K562 (cell line): ENCODE data around the gene IMPACT. TPM values are rescaled to one million over a fixed set of nuclear protein-coding genes. Genes with fewer than 3 reads are reported as not detected.

ENCODE experiments used
- ATAC-seq: fragments of 200-7000 bp; cut with Tn5 transposase; 3 replicates; pipeline ENCODE4 v1.9.1; 2020; ENCODE audit warnings: moderate library complexity
- BruUV-seq: library from RNA; stranded (reverse); fragments of 400-500 nt; replicated peaks from 2 replicates; lab custom pipeline; 2021; lab: Mats Ljungman, UMichigan
- CTCF ChIA-PET: fragments of 300-600 bp; formaldehyde crosslinking; extraction: SDS; loops from one replicate; lab custom pipeline; 2021; ENCODE audit warnings: low intra/inter-chr PET ratio; lab: Yijun Ruan, JAX
- POLR2A ChIA-PET: fragments of 300-600, 350-650 bp; sonication (Branson Sonifier 250); formaldehyde crosslinking; extraction: SDS; loops from one replicate; lab custom pipeline; 2021; ENCODE audit warnings: antibody characterized with exemption, inconsistent platforms; lab: Yijun Ruan, JAX
- DNase-seq, 4 experiments: peaks; one replicate each; pipeline versions ENCODE4 v3.0.0 to v3.0.0-alpha.2; 2011 to 2018; ENCODE audit warnings: low spot score in 3 of 4, mixed read lengths in 3 of 4; ENCODE audit errors: extremely low read depth in 1 of 4
- FAIRE-seq: peaks from 2 replicates; lab custom pipeline; 2011; peaks lifted over from hg19 to GRCh38; lab: Jason Lieb, UNC
- H2AFZ ChIP-seq: 2 replicates; pipeline ENCODE4 v1.6.0; 2011; ENCODE audit warnings: low read depth, low read length, control low read depth, inconsistent platforms
- H3K27ac ChIP-seq: fragments of 200-600 bp; 3 replicates; pipeline ENCODE4 v1.8.0; 2011; ENCODE audit warnings: low read depth, mild to moderate bottlenecking, control low read depth, inconsistent platforms, low read length, moderate library complexity, mixed read lengths; ENCODE audit errors: extremely low read depth
- H3K27me3 ChIP-seq, 2 experiments: fragments of 300-600 bp in 1 of 2; 2 replicates in 1 of 2; 3 replicates in 1 of 2; pipeline versions ENCODE4 v1.6.0 to v1.8.0; 2011; ENCODE audit warnings: inconsistent platforms in 2 of 2, low read length in 2 of 2, mild to moderate bottlenecking in 1 of 2, mixed read lengths in 1 of 2, moderate library complexity in 1 of 2; ENCODE audit not compliant: control insufficient read depth in 2 of 2, insufficient read depth in 2 of 2
- H3K36me3 ChIP-seq: fragments of 300-600 bp; 3 replicates; pipeline ENCODE4 v1.8.0; 2011; ENCODE audit warnings: mild to moderate bottlenecking, low read length, inconsistent platforms; ENCODE audit not compliant: control insufficient read depth, insufficient read depth
- H3K4me1 ChIP-seq, 2 experiments: fragments of 200-600 bp in 1 of 2; replicated peaks in 1 of 2; 2 replicates in 1 of 2; 3 replicates in 1 of 2; pipeline versions ENCODE4 v1.5.1 to v1.8.0; 2011; ENCODE audit warnings: inconsistent platforms in 2 of 2, low read length in 2 of 2, mild to moderate bottlenecking in 1 of 2, mixed read lengths in 1 of 2, moderate library complexity in 1 of 2; ENCODE audit not compliant: control insufficient read depth in 2 of 2, insufficient read depth in 2 of 2
- H3K4me2 ChIP-seq: 2 replicates; pipeline ENCODE4 v1.6.1; 2011; ENCODE audit warnings: low read length, control low read depth, inconsistent platforms, mixed read lengths; ENCODE audit not compliant: insufficient read depth
- H3K4me3 ChIP-seq: fragments of 200-600 bp; sonication (generic), shearing (Covaris generic); 2 replicates; pipeline ENCODE4 v1.5.1; 2016; ENCODE audit warnings: control low read depth, inconsistent platforms
- H3K79me2 ChIP-seq: fragments of 200-600 bp; 3 replicates; pipeline ENCODE4 v1.8.0; 2011; ENCODE audit warnings: low read length, inconsistent platforms; ENCODE audit not compliant: control insufficient read depth, insufficient read depth
- H3K9ac ChIP-seq, 2 experiments: 2 replicates each; pipeline versions ENCODE4 v1.6.0 to v1.6.1; 2011; ENCODE audit warnings: low read depth in 2 of 2, low read length in 2 of 2, control low read depth in 1 of 2, inconsistent platforms in 1 of 2, mild to moderate bottlenecking in 1 of 2, mixed read lengths in 1 of 2; ENCODE audit not compliant: insufficient read depth in 1 of 2
- H3K9me1 ChIP-seq: one replicate; pipeline ENCODE4 v1.6.0; 2011; ENCODE audit warnings: inconsistent platforms, mild to moderate bottlenecking, low read length, moderate library complexity; ENCODE audit not compliant: control insufficient read depth, insufficient read depth
- H3K9me3 ChIP-seq: replicated peaks from 2 replicates; pipeline ENCODE4 v1.5.1; 2011; ENCODE audit warnings: low read depth, low read length, inconsistent platforms; ENCODE audit not compliant: control insufficient read depth, insufficient read depth
- H4K20me1 ChIP-seq: replicated peaks from 2 replicates; pipeline ENCODE4 v1.6.1; 2011; ENCODE audit warnings: low read length, inconsistent platforms, mixed read lengths; ENCODE audit not compliant: control insufficient read depth, insufficient read depth
- ZBTB49 ChIP-seq: sonication (generic); formaldehyde crosslinking; IDR thresholded peaks from 2 replicates; pipeline ENCODE4 v1.8.0; 2022; ENCODE audit warnings: missing genetic modification reagents, mild to moderate bottlenecking, borderline replicate concordance
- ZNF23 ChIP-seq: fragments of 250-450 bp; sonication (Bioruptor Pico); IDR thresholded peaks from 2 replicates; pipeline ENCODE4 v1.4.0; 2020; ENCODE audit warnings: mild to moderate bottlenecking
- WGBS: fragments of 100-300 bp; shearing (Covaris generic); methylation state at CpG from one replicate; pipeline ENCODE4 v1.1.6; 2016; ENCODE audit warnings: low coverage, mixed read lengths; ENCODE audit not compliant: insufficient coverage; ENCODE audit errors: missing lambda C conversion rate; 5-methylcytosine and 5-hydroxymethylcytosine counted together
- in situ Hi-C: fragments of 300-500 bp; cut with MboI; formaldehyde crosslinking; loops from 4 replicates; pipeline ENCODE4 v1.15.0; 2018; ENCODE audit warnings: inconsistent platforms, mixed read lengths
- intact Hi-C: fragments of 100-400 bp; cut with micrococcal nuclease; formaldehyde crosslinking; loops from 2 replicates; pipeline ENCODE4 v1.14.2; 2022
- polyA plus RNA-seq, 8 experiments: library from polyadenylated mRNA; depleted of rRNA in 4 of 8; stranded (reverse) in 5 of 8; unstranded in 3 of 8; fragments of >200 nt; fragmentation: Nextera tagmentation in 2 of 8; fragmentation: Illumina TruSeq in 1 of 8; extraction: Ambion mirVana in 2 of 8; extraction: Trizol in 1 of 8; gene quantifications; 2 replicates each; pipeline versions ENCODE4 v1.2.1 to v1.2.3, GENCODE V29; 2011 to 2014; ENCODE audit warnings: inconsistent platforms in 1 of 8, missing spikeins in 1 of 8
- total RNA-seq, 7 experiments: library from RNA; depleted of rRNA in 6 of 7; stranded (reverse); fragments of >200 nt in 6 of 7; fragmentation: Illumina TruSeq in 2 of 7; extraction: Trizol in 2 of 7; gene quantifications; 2 replicates each; pipeline versions ENCODE4 v1.2.1 to v1.2.3, GENCODE V29; 2011 to 2021; ENCODE audit warnings: low replicate concordance in 1 of 7
- TF ChIP-seq, protein P1 (sequence below): fragments of 250-450 bp; sonication (Bioruptor Pico); IDR thresholded peaks from 2 replicates; pipeline ENCODE4 v1.4.0; 2020

The IMPACT gene
- total and polyA plus RNA-seq, 9 of the 15 experiments (the other 6 are each of a cell fraction or from before 2014, with no cell fraction given): 4.7 to 7.6 (median 5.8) TPM

DNA sequence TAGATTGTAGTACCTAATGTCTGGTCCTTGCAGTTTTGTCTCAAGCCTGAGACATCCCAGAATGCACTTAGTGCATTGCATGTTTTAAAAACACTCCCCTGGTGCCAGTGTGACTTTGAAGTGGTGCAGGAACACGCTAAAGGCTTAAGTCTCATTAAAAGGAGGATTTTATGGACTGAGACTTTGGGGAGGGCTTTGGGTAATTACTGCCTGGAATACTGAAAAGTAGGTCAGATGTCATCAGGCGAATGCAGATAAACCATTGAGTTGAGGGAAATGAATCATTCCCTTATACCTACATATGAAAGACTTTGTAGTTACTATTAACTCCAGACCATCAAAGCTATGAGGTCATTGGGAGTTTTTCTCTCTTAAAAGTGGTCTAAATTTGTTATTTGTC, 25.9 kb upstream of the IMPACT start:
- no TSS peak for BruUV-seq
- Histone ChIP-seq H4K20me1 (0 out of 2 replicates have a peak, but pooled peaks cover 4% of the 10 kb centered on the region), H3K36me3 (no peaks in the 10 kb centered on the region), H3K4me1 (peaks cover 0 to 9% of the 10 kb centered on the region in 2 experiments; a peak in 2 of 5 replicates), H3K9me3 (no peaks in the 10 kb centered on the region), H2AFZ (no peak overlapping the region), H3K79me2 (no peaks in the 10 kb centered on the region), H3K9me1 (no peaks in the 10 kb centered on the region), H3K4me2 (no peak overlapping the region), H3K4me3 (no peak overlapping the region), H3K27me3 (peaks cover 11 to 12% of the 10 kb centered on the region in 2 experiments), H3K9ac (no peak overlapping the region), H3K27ac (no peak overlapping the region)
- in situ Hi-C loops (no loop called here), intact Hi-C loops (no loop called here)
- POLR2A ChIA-PET: interaction anchor here (1.1 kb wide), 1 partner anchor 14 kb away, joined by 4 read pairs; no protein-coding TSS in a partner anchor
- WGBS: 3% methylated on average over 2 of the region's 2 CpGs
- CTCF ChIA-PET: no interaction called here
- ATAC-seq: no peak
- TF ChIP-seq ZBTB49: no peak
- TF ChIP-seq, protein P1, sequence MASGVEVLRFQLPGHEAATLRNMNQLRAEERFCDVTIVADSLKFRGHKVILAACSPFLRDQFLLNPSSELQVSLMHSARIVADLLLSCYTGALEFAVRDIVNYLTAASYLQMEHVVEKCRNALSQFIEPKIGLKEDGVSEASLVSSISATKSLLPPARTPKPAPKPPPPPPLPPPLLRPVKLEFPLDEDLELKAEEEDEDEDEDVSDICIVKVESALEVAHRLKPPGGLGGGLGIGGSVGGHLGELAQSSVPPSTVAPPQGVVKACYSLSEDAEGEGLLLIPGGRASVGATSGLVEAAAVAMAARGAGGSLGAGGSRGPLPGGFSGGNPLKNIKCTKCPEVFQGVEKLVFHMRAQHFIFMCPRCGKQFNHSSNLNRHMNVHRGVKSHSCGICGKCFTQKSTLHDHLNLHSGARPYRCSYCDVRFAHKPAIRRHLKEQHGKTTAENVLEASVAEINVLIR (CRISPR knock-in tag): 0 out of 2 replicates have a peak, but pooled peaks have one; percentile 13
- no peak for TF ChIP-seq ZNF23 (CRISPR knock-in tag)
- FAIRE-seq: no peak
- no peak for DNase-seq
